Esophagus muscularis mucosa (tissue), 3 donors: ENCODE data around the gene CCDC88A.

Source experiments
- POLR2A ChIP-seq: fragments of 450-650 bp; IDR thresholded peaks from one replicate; pipeline ENCODE4 v1.6.1; 2017; ENCODE audit warnings: antibody characterized with exemption, moderate library complexity, mild to moderate bottlenecking, low read depth
- TF ChIP-seq, protein P1 (sequence below), 3 experiments: fragments of 200-600 bp in 2 of 3; fragments of 450-650 bp in 1 of 3; sonication (generic) in 2 of 3; IDR thresholded peaks; one replicate each; pipeline ENCODE4 v1.5.1; 2017 to 2019; ENCODE audit warnings: antibody characterized with exemption in 3 of 3, mild to moderate bottlenecking in 2 of 3, moderate library complexity in 1 of 3

DNA sequence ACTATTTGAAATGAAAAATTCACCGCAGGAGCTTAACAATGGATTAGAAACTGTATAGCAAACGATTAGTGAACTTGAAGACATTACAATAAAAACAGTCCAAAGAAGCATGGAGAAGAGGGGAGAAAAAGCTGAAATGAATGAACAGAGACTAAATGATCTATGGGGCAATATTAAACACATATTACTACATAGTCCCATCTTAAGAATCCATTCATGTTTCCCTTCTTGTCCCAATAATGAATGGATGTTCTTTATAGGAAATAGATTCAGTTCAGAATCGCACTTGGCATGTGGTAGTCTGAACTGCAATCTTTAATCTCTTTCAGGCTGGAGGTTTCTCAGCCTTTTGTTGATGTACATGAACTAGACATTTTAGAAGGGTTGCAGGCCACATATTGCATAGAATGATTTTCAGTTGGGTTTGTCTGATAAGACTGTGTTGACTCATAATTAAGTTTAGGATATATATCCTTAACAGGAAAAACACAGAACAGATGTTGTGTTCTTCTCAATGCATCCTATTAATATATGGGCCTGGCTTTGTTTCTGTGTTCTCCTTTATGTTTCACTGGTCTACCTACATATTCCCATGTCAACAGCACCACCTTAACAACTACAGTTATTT is 27.9 kb downstream of the CCDC88A start:
- TF ChIP-seq, protein P1, sequence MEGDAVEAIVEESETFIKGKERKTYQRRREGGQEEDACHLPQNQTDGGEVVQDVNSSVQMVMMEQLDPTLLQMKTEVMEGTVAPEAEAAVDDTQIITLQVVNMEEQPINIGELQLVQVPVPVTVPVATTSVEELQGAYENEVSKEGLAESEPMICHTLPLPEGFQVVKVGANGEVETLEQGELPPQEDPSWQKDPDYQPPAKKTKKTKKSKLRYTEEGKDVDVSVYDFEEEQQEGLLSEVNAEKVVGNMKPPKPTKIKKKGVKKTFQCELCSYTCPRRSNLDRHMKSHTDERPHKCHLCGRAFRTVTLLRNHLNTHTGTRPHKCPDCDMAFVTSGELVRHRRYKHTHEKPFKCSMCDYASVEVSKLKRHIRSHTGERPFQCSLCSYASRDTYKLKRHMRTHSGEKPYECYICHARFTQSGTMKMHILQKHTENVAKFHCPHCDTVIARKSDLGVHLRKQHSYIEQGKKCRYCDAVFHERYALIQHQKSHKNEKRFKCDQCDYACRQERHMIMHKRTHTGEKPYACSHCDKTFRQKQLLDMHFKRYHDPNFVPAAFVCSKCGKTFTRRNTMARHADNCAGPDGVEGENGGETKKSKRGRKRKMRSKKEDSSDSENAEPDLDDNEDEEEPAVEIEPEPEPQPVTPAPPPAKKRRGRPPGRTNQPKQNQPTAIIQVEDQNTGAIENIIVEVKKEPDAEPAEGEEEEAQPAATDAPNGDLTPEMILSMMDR (IDR thresholded peaks at IDR 0.05), result no peak
- TF ChIP-seq POLR2A, result no peak
